Measurements from ENCODE around the gene A2ML1. TPM values are rescaled to one million over a fixed set of nuclear protein-coding genes. Genes with fewer than 3 reads are reported as not detected.
"Not testable (repeated sequence)": the region's sequence is repeated elsewhere in the genome, so short reads cannot be mapped to it uniquely, and the experiment has no call there.

Gene A2ML1
- total RNA-seq, 2 donors from 2014 or later: 0.44 TPM; not detected in 1

DNA sequence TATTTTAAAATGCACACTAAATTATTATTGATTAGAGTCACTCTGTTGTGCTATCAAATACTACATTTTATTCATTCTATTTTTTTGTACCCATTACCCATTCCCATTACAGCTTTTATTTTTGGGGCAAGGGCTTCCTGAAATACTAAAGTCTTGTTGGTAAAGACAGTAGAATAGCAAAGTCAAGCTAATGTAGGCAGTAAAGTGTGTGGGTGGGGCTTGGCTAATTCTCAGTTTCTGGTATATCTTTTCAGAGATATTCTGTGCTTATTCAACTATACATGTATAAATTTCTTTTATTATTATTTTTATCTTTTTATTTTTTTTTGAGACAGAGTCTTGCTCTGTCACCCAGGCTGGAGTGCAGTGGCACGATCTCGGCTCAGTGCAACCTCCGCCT lies 69.6 kb downstream of the A2ML1 start:
- intact Hi-C loops (cut with DNase I): loop anchor here (5.0 to 10.0 kb wide), 3 partner anchors 117 to 210 kb away; no protein-coding TSS in a partner anchor

DNA sequence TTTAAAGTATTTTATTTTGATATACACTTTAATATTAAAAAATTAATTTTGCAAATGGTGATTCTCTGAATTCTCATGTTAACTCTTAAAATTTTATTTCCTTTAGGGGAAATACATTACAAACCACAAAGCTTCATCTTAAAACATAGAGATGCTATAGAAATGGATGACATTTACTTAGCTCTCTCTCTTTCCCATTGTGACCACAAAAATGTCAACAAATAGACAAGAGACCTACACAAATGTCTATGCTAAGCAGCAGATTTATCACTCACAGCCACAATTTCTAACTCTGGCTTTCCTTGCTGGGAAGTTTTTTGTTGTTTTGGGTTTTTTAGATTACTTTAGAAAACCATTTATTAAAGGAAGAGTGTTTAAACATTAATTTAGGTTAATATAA lies 72.0 kb downstream of the A2ML1 start:
- ATAC-seq (no peak), DNase-seq (no peak)
- intact Hi-C loops (cut with DNase I): loop anchor here (5.0 to 10.0 kb wide), 3 partner anchors 120 to 212 kb away; no protein-coding TSS in a partner anchor

More for the DNA sequence above, 69.6 kb downstream of the A2ML1 start:
- no peak for ATAC-seq
- no peak for DNase-seq

DNA sequence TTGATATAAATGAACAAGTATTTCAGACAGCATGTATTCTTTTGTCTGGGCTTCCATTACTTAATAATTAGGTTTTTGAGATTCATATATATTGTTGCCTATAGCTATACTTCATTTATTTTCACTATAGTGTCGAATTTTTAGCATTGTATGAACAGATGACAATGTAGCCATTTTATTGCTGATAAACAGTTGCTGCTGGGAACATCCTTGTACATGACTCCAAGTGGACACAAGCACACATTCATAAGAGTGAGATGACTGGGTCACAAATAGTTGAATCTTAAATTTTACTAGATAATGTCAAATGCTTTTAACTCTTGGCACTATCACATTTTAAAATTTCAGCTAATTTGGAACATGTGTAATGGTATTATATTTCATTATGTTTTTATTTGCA lies 72.6 kb downstream of the A2ML1 start:
- no peak for ATAC-seq
- intact Hi-C loops (cut with DNase I): loop anchor here (5.0 to 10.0 kb wide), 3 partner anchors 120 to 213 kb away; no protein-coding TSS in a partner anchor

DNA sequence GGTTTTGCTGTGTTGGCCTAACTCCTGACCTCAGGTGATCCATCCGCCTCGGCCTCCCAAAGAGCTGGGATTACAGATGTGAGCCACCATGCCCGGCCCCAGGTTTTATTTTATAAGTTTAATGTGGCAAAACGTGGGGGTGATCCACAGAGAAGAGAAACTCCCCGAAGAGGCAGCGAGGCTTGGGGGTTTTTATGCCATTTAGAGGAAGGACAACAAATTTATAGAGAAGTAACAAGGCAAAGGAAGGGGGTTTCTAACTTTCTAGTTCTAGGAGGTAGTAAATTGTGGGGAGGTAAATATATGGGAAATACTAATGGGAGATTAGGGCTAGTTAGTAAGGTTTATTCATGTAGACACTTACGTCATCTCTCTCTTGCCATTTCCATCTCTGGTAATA lies 74.7 kb downstream of the A2ML1 start:
- ATAC-seq: no peak
- intact Hi-C loops (cut with DNase I): loop anchor here (10.0 kb wide), 2 partner anchors 122 to 212 kb away; no protein-coding TSS in a partner anchor
- DNase-seq: no peak

More for the DNA sequence above, 72.6 kb downstream of the A2ML1 start:
- no peak for DNase-seq

DNA sequence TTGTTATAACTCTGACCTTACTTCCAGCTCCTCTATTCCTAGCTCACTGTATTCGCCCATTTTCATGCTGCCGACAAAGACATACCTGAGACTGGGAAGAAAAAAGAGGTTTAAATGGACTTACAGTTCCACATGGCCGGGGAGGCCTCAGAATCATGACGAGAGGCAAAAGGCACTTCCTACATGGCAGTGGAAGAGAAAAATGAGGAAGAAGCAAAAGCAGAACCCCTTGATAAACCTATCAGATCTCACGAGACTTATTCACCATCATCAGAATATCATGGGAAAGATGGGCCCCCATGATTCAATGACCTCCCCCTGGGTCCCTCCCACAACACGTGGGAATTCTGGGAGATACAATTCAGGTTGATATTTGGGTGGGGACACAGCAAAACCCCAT lies 77.4 kb downstream of the A2ML1 start:
- intact Hi-C loops (cut with DNase I): loop anchor here (10.0 kb wide), 2 partner anchors 125 to 215 kb away; no protein-coding TSS in a partner anchor
- ATAC-seq: no peak
- no peak for DNase-seq

DNA sequence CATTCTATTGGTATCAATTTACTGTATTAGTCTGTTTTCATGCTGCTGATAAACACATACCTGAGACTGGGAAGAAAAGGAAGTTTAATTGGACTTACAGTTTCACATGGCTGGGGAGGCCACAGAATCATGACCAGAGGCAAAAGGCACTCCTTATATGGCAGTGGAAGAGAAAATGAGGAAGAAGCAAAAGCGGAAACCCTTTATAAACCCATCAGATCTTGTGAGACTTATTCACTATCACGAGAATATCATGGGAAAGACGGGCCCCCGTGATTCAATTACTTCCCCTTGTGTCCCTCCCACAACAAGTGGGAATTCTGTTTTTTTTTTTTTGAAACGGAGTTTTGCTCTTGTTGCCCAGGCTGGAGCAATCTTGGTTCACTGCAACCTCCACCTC lies 80.3 kb downstream of the A2ML1 start:
- intact Hi-C loops (cut with DNase I); ATAC-seq; DNase-seq: not testable (repeated sequence)

DNA sequence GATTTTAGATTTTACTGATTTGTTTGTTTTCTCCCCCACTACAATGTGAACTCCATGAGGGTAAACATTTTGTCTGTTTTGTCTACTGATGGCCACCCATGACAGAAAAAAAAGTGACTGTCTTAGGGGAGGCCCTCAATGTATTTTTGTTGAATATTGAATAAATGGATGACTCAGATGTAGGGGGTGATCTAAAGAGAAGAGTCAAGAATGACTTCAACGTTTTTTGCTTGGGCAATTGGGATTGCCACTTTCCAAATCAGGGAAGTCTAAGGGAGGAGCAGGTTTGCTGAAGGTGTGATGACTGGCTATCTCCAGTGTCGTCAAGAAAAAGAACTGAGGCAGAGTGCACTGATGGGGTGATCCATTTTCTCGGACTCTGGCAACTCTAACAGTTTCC lies 81.2 kb downstream of the A2ML1 start:
- ATAC-seq (no peak), DNase-seq (no peak)

DNA sequence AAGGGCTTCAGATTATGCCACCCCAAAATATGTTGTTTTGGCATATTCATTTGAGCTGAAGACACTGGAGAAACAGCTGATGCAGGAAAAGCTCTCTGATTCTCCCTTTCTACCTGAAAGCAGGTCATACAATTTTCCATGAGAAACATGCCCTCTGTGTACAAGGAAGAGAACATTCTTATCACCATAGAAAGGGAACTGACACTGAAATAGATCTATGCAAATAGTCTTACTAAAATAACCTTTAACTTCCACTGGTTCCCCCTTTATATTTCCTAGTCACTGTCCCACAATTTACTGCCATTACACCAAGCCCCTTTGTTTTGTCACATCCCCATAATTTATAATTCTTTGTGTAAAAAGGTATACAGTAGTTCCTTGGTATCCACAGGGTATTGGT lies 82.2 kb downstream of the A2ML1 start:
- ATAC-seq: no peak
- intact Hi-C loops (cut with DNase I): no loop called here
- DNase-seq: no peak

More for the DNA sequence above, 81.2 kb downstream of the A2ML1 start:
- intact Hi-C loops (cut with DNase I): no loop called here

DNA sequence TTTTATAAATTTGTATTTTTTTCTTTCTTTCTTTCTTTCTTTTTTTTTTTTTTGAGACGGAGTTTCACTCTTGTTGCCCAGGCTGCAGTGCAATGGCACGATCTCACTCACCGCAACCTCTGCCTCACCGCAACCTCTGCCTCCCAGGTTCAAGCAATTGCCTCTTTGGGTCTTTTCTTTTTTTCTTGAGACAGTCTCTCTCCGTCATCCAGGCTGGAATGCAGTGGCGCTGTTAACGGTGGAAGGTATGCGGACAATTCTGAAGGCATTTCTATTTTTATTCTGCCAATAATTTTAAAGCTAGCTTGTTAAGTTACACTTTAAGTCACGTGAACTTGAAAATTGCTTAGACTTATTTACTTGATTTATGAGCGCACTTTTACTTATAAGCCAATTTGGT lies 83.1 kb downstream of the A2ML1 start:
- DNase-seq: no peak
- ATAC-seq: peak in 1 of 2 donors; percentile 42
- intact Hi-C loops (cut with DNase I): no loop called here

DNA sequence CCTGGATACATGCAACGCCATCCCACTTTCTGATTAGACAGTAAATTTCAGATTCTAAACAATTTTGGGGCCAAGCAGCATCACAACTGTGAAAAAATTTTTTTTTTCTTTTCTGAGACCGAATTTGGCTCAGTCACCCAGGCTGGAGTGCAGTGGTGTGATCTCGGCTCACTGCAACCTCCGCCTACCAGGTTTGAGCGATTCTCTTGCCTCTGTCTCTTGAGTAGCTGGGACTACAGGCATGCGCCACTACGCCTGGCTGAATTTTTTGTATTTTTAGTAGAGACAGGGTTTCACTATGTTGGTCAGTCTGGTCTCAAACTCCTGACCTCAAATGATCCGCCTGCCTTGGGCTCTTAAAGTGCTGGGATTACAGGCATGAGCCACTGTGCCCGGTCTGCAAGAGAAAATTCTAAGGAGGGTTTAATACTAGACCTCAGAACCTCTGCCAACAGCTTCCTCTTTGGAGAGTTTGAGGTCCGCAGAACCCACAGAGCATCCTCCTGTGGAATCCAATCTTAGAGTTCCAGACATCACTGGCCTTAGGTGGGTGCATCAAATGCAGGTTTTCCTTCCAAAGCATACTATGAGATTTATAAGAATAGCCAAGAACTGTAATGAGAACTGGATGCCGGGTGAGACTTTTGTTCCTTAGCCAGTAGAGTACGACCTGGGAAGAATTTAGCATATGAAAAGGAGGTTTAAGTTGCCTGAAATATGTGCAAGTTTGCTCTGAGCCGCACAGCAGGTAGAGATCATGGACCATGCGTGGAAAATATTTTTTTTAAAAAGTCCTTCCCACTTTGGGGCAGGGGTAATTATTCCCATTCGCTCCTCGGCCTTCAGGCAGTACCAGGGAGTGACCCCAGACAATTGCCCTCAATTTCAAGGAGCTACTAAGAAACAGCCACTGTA lies 84.1 kb downstream of the A2ML1 start:
- intact Hi-C loops (cut with DNase I): no loop called here
- DNase-seq (no peak), ATAC-seq (no peak)

DNA sequence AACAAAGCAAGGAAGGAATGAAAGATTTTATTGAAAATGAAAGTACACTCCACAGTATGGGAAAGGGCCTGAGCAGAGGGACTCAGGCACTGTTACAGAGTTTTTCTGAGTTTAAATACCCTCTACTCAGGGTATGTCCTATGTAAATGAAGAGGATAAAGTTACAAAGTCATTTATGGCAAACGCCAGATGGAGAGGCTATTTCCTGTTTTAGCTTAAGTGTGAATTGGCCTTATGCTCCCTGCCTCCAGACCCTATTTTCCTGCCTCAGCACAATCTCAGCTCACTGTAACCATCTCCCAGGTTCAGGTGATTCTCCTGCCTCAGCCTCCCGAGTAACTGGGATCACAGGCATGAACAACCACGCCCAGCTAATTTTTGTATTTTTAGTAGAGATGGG lies 85.1 kb downstream of the A2ML1 start:
- ATAC-seq: no peak
- DNase-seq: no peak
- intact Hi-C loops (cut with DNase I): no loop called here

DNA sequence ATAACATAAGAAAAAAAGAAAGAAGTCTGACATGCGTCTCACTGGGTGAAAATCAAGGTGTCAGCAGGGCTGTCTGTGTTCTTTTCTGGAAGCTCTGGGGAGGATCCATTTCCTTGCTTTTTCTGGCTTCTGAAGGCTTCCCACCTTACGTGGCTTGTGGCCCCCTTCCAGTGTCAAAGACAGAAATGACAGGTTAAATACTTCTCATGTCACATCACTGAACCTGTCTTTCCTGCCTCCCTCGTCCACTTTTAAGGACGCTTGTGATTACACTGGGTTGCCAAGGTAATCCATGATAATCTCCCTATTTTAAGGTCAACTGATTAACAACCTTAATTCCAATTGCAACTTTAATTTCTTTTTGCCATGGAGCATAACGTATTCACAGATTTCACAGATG lies 87.3 kb downstream of the A2ML1 start:
- ATAC-seq (no peak), DNase-seq (no peak)
- intact Hi-C loops (cut with DNase I): no loop called here

DNA sequence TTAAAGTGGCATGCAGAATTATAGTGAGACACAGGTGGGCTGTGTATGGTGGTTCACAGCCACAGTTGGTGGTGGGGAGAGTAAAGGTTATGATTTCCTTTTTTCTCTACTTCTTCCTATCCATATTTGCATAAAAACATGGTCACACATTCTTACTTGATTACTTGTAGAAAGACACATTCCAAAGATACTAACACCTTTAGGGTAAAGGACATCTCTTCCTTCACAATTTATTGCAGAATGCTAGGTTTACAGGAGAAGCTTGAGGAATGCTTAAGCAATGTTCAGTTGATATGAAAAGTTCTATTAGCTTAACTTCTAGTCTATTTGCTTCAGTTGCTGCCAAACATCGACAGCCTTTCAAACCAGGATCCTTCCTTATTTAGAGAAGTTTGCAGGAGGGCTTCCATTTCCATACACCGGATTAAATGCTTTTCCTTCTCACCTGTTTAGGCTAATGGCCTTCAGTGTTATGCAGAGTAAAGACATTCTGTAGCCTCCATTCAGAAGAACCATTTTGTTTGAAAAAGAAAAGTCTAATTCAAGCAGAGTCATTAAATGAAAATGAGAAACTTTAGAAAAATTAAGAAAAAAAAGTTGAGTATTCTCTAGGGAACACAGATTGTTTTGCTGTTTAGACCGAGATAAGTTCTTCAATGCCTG lies 89.3 kb downstream of the A2ML1 start:
- DNase-seq (no peak), ATAC-seq (no peak)
- intact Hi-C loops (cut with DNase I): no loop called here

DNA sequence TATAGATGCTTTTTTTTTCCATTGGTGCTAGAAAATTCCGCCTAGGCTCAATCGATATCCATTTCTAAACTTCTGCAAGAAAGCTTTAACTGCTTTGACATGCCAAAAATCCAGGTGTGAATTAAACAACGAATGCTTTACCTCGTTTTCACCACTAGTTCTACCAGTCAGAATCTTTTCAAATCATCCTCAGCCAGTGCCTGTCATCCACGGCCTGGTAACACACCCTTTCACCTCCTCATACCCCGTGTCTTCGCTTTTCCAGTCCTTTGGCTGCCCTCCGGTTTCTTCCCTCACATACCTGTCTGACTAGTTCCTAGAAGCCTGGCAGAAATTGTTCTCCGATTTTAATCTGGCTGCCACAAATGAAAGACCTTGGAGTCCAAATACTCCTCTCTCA lies 90.5 kb downstream of the A2ML1 start:
- intact Hi-C loops (cut with DNase I): no loop called here
- DNase-seq (no peak), ATAC-seq (peak in 1 of 2 donors; percentile 15)

DNA sequence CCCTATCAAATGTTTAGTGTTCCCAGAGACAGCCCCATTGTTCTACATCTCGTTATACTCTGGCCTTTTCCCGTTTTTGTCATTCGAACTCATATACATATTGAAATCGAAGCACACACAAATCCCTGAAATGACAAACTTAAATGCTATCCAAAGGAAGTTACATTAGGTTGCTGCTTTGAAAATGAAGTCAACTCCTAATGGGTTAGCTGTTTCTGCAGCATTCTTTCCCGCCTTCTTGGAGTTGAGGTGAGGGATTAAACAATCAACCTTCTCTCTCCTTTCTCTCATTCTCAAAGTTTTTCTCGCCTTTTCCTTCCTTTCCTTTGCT lies 91.2 kb downstream of the A2ML1 start:
- intact Hi-C loops (cut with DNase I): no loop called here
- ATAC-seq: no peak
- no peak for DNase-seq

DNA sequence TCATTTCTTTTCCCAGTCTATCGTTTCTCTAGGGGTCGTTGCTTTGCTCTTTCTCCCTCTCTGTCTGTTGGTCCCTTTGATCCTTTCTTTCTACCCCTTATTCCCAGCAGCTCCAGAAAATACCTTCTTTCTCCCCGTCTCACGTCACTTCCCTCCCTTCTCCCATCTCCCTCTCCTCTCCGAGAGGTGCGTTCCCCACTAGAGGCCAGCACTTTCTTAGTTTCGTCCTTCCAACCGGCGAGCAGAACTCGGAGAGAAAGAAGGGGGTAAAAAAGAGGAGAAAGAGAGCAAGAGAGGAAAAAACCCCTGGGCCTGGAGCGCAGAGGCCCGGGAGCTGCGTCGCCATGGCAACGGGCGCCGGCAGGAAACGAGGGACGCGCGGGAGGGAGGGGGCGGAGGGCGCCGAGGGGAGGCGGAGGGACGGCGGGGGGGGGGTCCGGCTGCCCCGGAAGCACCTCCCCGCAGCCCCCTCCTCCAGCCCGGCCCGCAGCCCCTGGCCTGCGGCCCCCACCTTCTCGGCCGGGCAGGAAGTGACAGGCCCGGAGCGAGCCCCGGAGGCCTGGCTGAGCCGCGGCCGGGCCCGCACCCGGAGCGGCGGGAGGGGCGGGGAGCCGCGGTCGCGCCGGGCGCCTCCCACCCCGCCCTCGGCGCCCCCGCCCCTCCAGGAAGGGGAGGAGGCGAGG lies 91.8 kb downstream of the A2ML1 start, which contains the start of gene PHC1:
TSS of gene PHC1 (plus strand) at position 477 of the 683 bp plus-strand sequence. CDS start 3,169 bp downstream, outside the sequence.
- intact Hi-C loops (cut with DNase I): not testable (repeated sequence)

DNA sequence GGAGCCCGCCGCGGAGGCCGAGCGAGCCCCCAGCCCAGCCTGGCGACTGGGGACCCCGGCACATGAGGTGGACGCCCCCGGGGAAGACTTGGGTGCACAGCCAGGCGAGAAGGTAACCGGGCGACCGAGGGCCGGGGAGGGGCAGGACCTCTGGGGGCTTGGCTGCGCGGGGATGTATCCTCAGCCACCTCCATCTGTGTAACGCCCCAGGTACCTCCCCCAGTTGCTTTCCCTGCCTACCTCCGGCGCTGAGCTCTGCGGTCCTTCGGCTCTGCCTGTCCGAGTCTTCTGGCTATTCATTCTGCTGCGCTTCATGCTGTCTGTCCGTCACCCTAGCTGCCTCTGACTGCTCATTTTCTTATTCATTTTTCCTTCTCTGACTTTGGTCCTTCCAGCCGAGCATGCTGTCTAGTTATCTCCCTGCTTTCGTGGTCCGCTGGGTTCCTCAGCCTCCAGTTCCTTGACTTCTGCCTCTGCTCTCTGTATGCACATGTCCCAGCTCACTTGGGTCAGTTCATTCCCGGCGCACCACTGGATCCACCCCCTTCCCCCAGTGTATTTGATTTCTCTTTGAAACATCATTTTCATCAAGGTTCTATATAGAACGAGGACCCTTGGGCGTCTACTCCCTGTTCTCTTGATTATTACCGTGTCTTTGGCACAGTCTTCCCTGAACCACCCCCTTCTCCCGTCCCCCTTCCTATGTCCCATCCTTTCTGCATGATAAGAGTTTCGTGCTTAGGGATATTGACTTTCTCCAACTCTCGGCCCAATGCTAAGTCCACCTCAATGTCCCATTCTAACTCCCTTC lies 92.5 kb downstream of the A2ML1 start:
- intact Hi-C loops (cut with DNase I): no loop called here

More for the DNA sequence above, 91.8 kb downstream of the A2ML1 start, which contains the start of gene PHC1:
- peak; percentile 86 to 89 for ATAC-seq
- DNase-seq: peak; percentile 88

DNA sequence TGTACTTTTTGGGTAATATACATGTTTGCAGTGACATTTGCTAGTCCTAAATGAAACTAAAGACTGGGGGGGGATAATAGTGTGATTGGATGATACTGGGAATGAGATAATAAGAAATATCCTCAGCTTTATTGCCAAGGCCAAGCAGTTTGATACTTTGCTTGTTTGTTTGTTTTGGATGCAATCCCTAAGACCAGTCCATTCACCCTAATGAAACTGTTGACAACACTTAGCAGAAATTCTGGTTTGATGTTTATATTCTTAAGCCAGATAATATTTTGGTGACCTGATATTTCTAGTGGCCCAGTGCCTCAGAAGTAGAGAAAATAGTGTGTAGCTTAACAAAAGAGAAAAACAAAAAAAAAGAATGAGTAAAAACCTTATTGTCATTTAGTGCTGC lies 93.7 kb downstream of the A2ML1 start:
- ATAC-seq: no peak
- intact Hi-C loops (cut with DNase I): no loop called here
- DNase-seq: no peak

More for the DNA sequence above, 92.5 kb downstream of the A2ML1 start:
- ATAC-seq (peak; percentile 62 to 89), DNase-seq (peak; percentile 57)

DNA sequence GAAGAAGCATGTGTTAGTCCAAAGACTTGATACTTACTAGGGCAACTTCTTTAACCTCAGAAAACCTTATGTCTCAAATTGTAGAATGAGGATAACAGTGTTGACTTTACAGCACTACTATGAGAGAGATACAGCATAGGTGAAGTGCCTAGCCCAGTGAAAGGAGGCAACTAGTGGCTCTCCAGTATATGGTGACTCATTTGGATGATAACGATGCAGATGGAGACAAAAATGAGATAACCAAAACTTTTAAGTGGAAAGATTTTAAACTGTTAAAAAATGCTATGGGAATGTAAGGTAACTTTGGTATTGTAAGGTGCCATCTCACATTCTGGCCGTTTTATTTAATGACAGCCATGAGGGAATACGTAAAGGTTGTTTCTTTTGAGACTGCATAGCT lies 94.6 kb downstream of the A2ML1 start:
- ATAC-seq (no peak), DNase-seq (no peak)
- intact Hi-C loops (cut with DNase I): no loop called here

All from left cardiac atrium (tissue), 4 donors.